ENCODE results near the gene LPP.

DNA sequence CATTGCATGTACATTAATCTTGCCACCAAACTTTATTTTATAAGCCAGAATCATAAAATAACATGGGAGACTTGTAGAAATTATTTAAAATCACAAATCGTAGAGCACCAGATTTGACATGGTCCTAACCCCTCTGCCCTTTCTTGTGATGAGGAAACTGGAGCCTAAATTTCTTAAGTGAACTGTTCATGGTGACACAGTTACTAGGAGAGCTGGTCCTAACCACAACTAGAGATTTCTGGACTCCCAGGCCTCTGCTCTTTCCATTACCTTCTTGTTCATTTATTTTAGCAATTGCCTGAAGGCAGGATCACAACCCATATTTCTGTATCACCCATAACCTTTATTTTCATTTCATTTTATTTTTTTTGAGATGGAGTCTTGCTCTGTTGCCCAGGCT, 352.5 kb downstream of the LPP start:
- TF ChIP-seq CTCF (IDR thresholded peaks at IDR 0.05; ENCODE audit: low read length) (no peak), EZH2 (optimal IDR thresholded peaks at IDR 0.05; ENCODE audit: low read depth, low read length) (no peak), EZH2phosphoT487 (IDR thresholded peaks at IDR 0.05; ENCODE audit: low read length) (no peak)

Measured in MM.1S (cell line).